KOPT-K1 (cell line): Measurements from ENCODE around the gene DAPK1.

ENCODE experiments used
- H3K27ac ChIP-seq: fragments of 200-600 bp; sonication (generic); 2 replicates; pipeline ENCODE4 v1.5.1; 2016; ENCODE audit warnings: antibody characterized with exemption, mild to moderate bottlenecking, low read depth, low read length; ENCODE audit not compliant: poor library complexity, severe bottlenecking
- H3K36me3 ChIP-seq: fragments of 200-600 bp; sonication (generic); 2 replicates; pipeline ENCODE4 v1.5.1; 2017; ENCODE audit warnings: antibody characterized with exemption, mild to moderate bottlenecking, low read length, moderate library complexity; ENCODE audit not compliant: insufficient read depth
- H3K9me3 ChIP-seq: fragments of 200-600 bp; sonication (generic); 2 replicates; pipeline ENCODE4 v1.5.1; 2017; ENCODE audit warnings: antibody characterized with exemption, low read length, mild to moderate bottlenecking; ENCODE audit not compliant: insufficient read depth, poor library complexity, severe bottlenecking

The DAPK1 gene

DNA sequence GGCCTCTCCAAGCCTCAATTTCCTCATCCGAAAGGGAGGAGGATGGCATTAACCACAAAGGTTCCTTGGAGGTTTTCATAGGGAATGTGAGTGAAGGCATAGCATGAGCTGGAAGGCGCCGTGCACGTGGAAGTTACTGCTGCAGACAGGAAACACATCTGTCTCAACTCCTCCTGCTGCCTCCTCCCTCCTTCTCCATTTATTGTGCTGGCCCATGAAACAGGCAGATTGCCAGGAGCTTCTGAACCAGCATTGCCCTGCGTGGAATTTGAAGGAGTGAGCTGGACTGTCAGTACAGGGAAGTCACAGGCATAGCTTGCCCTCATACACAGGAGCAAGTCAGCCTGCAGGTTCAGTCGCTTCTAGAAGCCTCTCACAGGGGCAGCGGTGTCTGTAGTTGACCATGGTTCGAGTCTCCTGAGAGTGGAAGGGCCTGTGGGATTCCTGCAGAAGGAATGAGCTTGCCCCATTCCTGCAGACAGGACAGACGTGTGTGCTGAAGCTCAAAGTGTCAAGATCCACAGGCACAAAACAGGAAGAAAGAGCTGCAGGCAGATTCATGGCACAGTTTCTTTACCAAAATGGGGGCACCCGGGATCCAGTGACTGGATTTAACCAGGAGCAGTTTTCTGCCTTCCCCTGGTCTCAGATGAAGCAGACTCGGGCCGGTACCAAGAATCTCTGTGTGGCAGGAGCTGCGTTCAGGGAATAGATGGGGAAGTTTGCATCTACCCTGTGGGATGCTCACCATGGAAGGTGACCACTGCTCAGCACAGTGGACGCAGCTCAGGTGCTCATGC is 179.5 kb downstream of the DAPK1 start:
- Histone ChIP-seq H3K9me3 (no peaks in the 10 kb centered on the region), H3K36me3 (no peaks in the 10 kb centered on the region), H3K27ac (no peak overlapping the region)

GRCh38 chr9:87677776-87678587 is 180.3 kb downstream of the DAPK1 start:
- no peak overlapping the region for H3K27ac ChIP-seq
- H3K9me3 ChIP-seq: no peaks in the 10 kb centered on the region
- H3K36me3 ChIP-seq: no peaks in the 10 kb centered on the region

DNA sequence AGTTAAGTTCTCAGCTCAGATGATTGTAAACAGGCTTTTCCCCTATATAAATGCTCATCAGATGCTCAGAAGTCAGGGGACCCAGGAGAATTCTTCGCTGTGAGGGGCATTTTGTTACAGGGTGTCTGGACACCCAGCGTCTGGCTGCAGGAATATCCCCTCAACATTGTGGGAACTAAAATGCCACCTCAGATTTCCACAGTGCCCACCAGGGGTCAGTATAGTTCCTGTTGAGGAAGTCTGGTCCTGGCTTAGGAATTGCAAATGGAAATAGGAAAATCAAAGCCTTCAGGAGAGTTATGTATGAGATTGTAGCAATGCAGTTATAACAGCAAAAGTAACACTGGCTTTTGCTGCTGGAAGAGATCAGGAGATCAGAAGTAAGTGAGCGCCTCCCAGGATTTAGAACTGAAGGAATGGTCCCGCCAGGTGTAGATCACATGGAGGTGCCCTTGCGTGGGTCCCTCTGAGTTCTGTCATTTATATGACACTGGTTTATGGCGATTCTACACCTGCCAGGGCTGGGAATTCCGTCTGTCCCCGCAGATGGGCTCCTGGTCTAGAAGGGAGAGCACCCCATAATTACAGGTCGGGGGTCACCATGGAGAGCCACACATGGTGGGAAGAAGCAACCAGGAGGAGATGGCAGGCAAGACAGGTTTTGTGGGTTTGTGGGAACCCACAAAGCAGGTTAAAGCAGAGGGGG is 181.1 kb downstream of the DAPK1 start:
- H3K36me3 ChIP-seq: no peaks in the 10 kb centered on the region
- no peak overlapping the region for H3K27ac ChIP-seq
- H3K9me3 ChIP-seq: no peaks in the 10 kb centered on the region

GRCh38 chr9:87681271-87682061 is 183.8 kb downstream of the DAPK1 start:
- H3K27ac ChIP-seq: no peak overlapping the region
- no peaks in the 10 kb centered on the region for H3K9me3 ChIP-seq
- H3K36me3 ChIP-seq: no peaks in the 10 kb centered on the region

- Histone ChIP-seq H3K9me3 (no peaks in the 10 kb centered on the region), H3K36me3 (no peaks in the 10 kb centered on the region), H3K27ac (no peak overlapping the region)
These were observed 184.4 kb downstream of the DAPK1 start for GRCh38 chr9:87682085-87682484.

- Histone ChIP-seq H3K36me3 (no peaks in the 10 kb centered on the region), H3K27ac (no peak overlapping the region)
These were observed 185.0 kb downstream of the DAPK1 start for GRCh38 chr9:87682618-87683017.

DNA sequence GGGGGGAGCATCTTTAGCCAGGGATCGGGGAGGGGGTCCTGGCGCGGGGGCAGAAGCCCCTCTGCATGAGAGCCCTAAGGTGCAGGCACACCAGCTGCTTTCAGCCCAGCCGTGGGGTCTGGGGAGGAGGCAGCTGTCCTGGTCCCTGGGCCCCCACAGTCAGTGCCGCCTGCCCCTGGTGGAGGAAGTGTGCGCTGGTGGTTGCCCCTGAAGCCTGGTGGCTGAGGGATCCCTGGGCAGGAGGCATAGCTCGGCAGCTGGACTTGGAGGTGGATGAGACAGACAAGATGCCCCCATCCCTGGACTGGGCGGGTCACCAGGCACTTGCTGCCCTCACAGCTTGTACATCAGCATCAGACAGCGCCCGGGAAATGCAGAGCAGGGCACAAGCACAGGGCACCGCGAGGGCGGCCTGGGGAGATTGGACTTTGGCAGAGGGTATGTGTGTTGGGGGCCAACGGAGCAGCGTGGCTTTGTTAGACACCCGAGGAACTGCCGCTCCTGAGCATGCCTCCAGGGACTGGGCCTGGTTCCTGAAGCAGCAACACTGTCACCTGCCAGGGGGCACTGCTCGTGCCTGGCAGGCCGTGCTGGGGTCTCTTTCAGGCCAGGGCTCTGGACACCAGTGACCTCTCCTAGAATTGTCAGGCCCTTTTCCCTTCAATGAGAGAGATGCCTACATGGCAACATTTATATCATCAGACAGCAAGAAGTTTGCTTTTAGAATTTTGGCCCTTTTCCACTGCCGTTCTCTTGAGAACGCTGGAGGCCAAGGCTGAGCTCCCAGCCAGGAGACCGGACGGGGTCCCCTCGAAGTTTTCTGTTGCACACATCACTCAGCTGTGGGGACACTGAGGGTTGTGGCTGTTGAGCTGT is 186.3 kb downstream of the DAPK1 start:
- H3K36me3 ChIP-seq: no peaks in the 10 kb centered on the region
- H3K27ac ChIP-seq: no peak overlapping the region
- no peaks in the 10 kb centered on the region for H3K9me3 ChIP-seq

More at GRCh38 chr9:87682618-87683017, 185.0 kb downstream of the DAPK1 start:
- H3K9me3 ChIP-seq: no peaks in the 10 kb centered on the region

DNA sequence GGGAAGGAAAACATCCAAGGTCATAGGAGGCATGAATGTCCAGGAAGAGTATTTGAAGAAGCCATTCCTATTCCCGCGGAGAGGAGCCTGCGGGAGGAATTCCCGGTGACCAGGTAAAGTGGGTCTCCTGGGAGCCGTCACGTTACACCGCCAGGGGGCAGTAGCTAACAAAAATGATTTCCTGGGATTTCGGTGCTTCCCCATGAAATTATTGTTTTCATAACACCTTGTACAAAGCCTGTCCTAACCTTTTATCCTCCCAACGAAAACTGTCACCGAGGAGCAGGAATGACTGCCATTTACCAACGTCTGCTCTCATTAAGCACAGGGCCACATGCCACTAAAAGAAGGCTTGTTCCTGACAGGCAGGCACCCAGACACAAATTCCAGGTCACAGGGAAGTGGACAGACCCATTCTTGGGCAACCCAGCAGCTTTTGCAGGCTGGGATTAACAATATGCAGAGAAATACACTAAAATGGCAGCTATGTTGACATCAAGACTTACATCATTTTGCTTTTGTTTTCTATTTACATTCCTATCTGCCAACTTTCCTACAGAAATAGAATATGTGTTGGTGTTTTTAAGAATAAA is 187.1 kb downstream of the DAPK1 start:
- Histone ChIP-seq H3K27ac (no peak overlapping the region), H3K36me3 (no peaks in the 10 kb centered on the region), H3K9me3 (no peaks in the 10 kb centered on the region)

DNA sequence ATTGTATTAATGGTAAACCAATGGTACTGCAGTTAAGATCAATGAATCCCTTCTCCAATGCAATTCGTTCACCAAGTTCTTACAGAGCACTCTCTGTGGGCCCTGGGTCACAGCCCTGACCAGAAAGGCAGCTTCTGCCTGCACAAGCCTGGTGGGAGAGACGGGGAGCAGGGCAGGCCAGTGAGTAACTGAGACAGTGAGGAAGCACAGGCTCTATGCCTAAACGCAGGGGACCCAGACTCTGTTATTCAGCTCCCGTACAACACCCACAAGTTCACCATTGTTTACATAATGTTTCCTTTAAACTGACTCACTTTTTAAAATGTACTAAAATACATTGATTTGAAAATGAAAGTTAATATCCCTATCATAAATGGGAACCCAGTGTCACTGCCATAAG is 187.8 kb downstream of the DAPK1 start:
- H3K9me3 ChIP-seq: no peaks in the 10 kb centered on the region
- no peaks in the 10 kb centered on the region for H3K36me3 ChIP-seq
- H3K27ac ChIP-seq: no peak overlapping the region

GRCh38 chr9:87685871-87686519 is 188.3 kb downstream of the DAPK1 start:
- Histone ChIP-seq H3K36me3 (no peaks in the 10 kb centered on the region), H3K27ac (no peak overlapping the region), H3K9me3 (no peaks in the 10 kb centered on the region)

- Histone ChIP-seq H3K36me3 (no peaks in the 10 kb centered on the region), H3K9me3 (no peaks in the 10 kb centered on the region), H3K27ac (no peak overlapping the region)
These were observed 188.9 kb downstream of the DAPK1 start for GRCh38 chr9:87686520-87687090.

DNA sequence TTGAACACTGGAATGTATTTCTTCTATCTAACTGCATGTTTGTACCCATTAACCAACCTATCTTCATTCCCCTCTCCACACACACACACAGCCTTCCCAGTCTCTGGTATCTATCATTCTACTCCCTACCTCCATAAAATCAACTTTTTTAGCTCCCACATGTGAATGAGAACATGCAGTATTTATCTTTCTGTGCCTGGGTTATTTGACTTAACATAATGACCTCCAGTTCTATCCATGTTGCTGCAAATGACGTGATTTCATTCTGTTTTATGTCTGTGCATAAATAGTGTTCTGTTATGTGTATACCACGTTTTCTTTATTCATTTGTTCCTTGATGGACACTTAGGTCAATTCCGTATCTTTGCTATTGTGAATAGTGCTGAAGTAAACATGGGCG is 189.5 kb downstream of the DAPK1 start:
- no peaks in the 10 kb centered on the region for H3K36me3 ChIP-seq
- no peak overlapping the region for H3K27ac ChIP-seq
- H3K9me3 ChIP-seq: no peaks in the 10 kb centered on the region

DNA sequence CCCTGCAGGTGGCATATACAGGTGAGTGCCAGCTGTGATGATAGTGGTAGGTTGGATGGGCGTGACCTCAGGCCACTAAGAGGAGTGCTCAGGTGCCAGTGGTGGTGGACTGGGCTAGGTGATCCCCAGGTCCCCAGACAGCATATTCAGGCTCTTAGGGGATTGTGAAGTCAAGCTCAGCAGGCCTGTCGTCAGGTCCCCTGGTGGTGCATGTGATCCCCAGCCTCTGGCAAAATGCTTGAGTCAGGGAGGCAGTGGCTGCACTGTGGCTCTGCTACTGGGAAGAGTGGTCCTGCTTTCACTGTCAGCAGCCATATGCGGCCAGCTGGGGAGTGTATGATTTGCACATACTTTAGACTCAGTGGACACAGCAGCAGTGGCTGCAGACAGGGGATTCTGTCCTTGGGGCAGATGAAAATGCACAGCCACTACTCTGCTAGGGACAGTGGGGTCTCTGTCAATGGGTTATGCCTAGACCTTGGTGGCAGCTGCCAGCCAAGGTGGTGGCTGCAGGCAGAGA is 196.6 kb downstream of the DAPK1 start:
- Histone ChIP-seq H3K27ac (no peak overlapping the region), H3K36me3 (no peaks in the 10 kb centered on the region)

More for the DNA sequence above, 196.6 kb downstream of the DAPK1 start:
- no peaks in the 10 kb centered on the region for H3K9me3 ChIP-seq
